GM12878 (cell line): ENCODE data around the gene ANKRD34A. TPM values are rescaled to one million over a fixed set of nuclear protein-coding genes. Genes with fewer than 3 reads are reported as not detected.

Source experiments
- BCL3 ChIP-seq: IDR thresholded peaks from 2 replicates; pipeline ENCODE4 v1.6.1; 2011; ENCODE audit warnings: borderline replicate concordance, low read depth, mild to moderate bottlenecking, moderate library complexity, low read length; ENCODE audit not compliant: insufficient read depth, poor library complexity, severe bottlenecking
- CTCF ChIP-seq, 3 experiments: IDR thresholded peaks in 2 of 3; conservative IDR thresholded peaks in 1 of 3; 2 replicates each; pipeline ENCODE4 v1.5.1; 2011; ENCODE audit warnings: low read depth in 3 of 3, low read length in 3 of 3, mild to moderate bottlenecking in 3 of 3, control low read depth in 2 of 3, moderate library complexity in 2 of 3, inconsistent platforms in 1 of 3, mixed read lengths in 1 of 3; ENCODE audit not compliant: control insufficient read depth in 2 of 3, insufficient read depth in 1 of 3; ENCODE audit errors: extremely low read depth in 1 of 3
- E4F1 ChIP-seq: fragments of 450-650 bp; IDR thresholded peaks from 2 replicates; pipeline ENCODE4 v1.6.1; 2018; ENCODE audit warnings: borderline replicate concordance, mild to moderate bottlenecking; ENCODE audit not compliant: partially characterized antibody
- PML ChIP-seq: IDR thresholded peaks from 2 replicates; pipeline ENCODE4 v1.6.1; 2012; ENCODE audit warnings: low read length, inconsistent platforms
- RAD21 ChIP-seq: IDR thresholded peaks from 2 replicates; pipeline ENCODE4 v1.6.1; 2011; ENCODE audit warnings: mild to moderate bottlenecking, low read depth, low read length, moderate library complexity; ENCODE audit not compliant: insufficient read depth
- RELB ChIP-seq: fragments of 450-650 bp; IDR thresholded peaks from 2 replicates; pipeline ENCODE4 v1.6.1; 2017; ENCODE audit warnings: low read depth, mild to moderate bottlenecking, moderate library complexity
- RFX5 ChIP-seq: IDR thresholded peaks from 2 replicates; pipeline ENCODE4 v1.6.1; 2011; ENCODE audit warnings: low read depth, low read length, improper control_type of control experiment
- RUNX3 ChIP-seq: IDR thresholded peaks from 2 replicates; pipeline ENCODE4 v1.6.1; 2012; ENCODE audit warnings: low read length, inconsistent platforms
- SMAD5 ChIP-seq: IDR thresholded peaks from 2 replicates; pipeline ENCODE4 v1.6.1; 2016; ENCODE audit warnings: antibody characterized with exemption, low read depth
- TBL1XR1 ChIP-seq: IDR thresholded peaks from 2 replicates; pipeline ENCODE4 v1.6.1; 2012; ENCODE audit warnings: low read depth, low read length, improper control_type of control experiment
- ZBTB33 ChIP-seq: fragments of 450-650 bp; IDR thresholded peaks from 2 replicates; pipeline ENCODE4 v1.6.1; 2017; ENCODE audit warnings: mild to moderate bottlenecking
- ZBTB40 ChIP-seq: fragments of 450-650 bp; IDR thresholded peaks from 2 replicates; pipeline ENCODE4 v1.6.1; 2016; ENCODE audit warnings: mild to moderate bottlenecking, moderate library complexity, borderline replicate concordance
- polyA plus RNA-seq, 11 experiments: library from polyadenylated mRNA; depleted of rRNA in 4 of 11; unstranded in 6 of 11; stranded (reverse) in 5 of 11; fragments of >200 nt; fragmentation: Nextera tagmentation in 4 of 11; fragmentation: Illumina TruSeq in 1 of 11; extraction: Ambion mirVana in 4 of 11; extraction: Trizol in 1 of 11; gene quantifications; 1 replicate in 1 of 11; 2 replicates in 10 of 11; pipeline versions ENCODE4 v1.2.1 to v1.2.3, GENCODE V29; 2011 to 2016; ENCODE audit warnings: inconsistent platforms in 2 of 11, missing spikeins in 2 of 11, low read depth in 1 of 11
- total RNA-seq, 4 experiments: library from RNA; depleted of rRNA in 3 of 4; stranded (reverse); fragments of >200 nt in 3 of 4; fragmentation: Illumina TruSeq in 1 of 4; extraction: Trizol in 1 of 4; gene quantifications; 2 replicates each; pipeline versions ENCODE4 v1.2.1 to v1.2.3, GENCODE V29; 2013 to 2021

Gene ANKRD34A
- total and polyA plus RNA-seq, 10 of the 15 experiments (the other 5 are each of a cell fraction or from before 2014, with no cell fraction given), result 0.40 to 3.5 (median 1.6) TPM

GRCh38 chr1:145918992-145919939, 45.1 kb downstream of the ANKRD34A start (continued):
- TF ChIP-seq RELB (no peak), CTCF (IDR thresholded peaks at IDR 0.05 in 2 of 3, conservative IDR thresholded peaks at IDR 0.05 in 1 of 3; ENCODE audit: control insufficient read depth in 2 of 3, extremely low read depth in 1 of 3, insufficient read depth in 1 of 3, low read depth in 3 of 3, low read length in 3 of 3) (no peak), ZBTB40 (no peak), RUNX3 (peak; percentile 60), E4F1 (no peak), BCL3 (no peak), RFX5 (no peak), SMAD5 (0 out of 2 replicates have a peak, but pooled peaks have one; percentile 13), TBL1XR1 (no peak), RAD21 (no peak), PML (peak; percentile 60; the same call in 1 of the 2 replicates), ZBTB33 (no peak)
